Tibial nerve (tissue), 3 donors: ENCODE measurements around the gene ITM2C.

Experiments used
- POLR2A ChIP-seq, 2 donors: fragments of 450-650 bp; IDR thresholded peaks; one replicate each; pipeline ENCODE4 v1.6.1; 2017; ENCODE audit warnings: antibody characterized with exemption in 2 of 2, mild to moderate bottlenecking in 2 of 2, moderate library complexity in 2 of 2
- TF ChIP-seq, protein P1 (sequence below), 5 experiments: fragments of 200-600 bp in 3 of 5; fragments of 450-650 bp in 2 of 5; sonication (generic) in 3 of 5; IDR thresholded peaks; one replicate each; pipeline ENCODE4 v1.5.1; 2016 to 2019; ENCODE audit warnings: antibody characterized with exemption in 5 of 5, mild to moderate bottlenecking in 3 of 5, moderate library complexity in 2 of 5

GRCh38 chr2:230900336-230900995 is 35.7 kb downstream of the ITM2C start:
- TF ChIP-seq, protein P1, sequence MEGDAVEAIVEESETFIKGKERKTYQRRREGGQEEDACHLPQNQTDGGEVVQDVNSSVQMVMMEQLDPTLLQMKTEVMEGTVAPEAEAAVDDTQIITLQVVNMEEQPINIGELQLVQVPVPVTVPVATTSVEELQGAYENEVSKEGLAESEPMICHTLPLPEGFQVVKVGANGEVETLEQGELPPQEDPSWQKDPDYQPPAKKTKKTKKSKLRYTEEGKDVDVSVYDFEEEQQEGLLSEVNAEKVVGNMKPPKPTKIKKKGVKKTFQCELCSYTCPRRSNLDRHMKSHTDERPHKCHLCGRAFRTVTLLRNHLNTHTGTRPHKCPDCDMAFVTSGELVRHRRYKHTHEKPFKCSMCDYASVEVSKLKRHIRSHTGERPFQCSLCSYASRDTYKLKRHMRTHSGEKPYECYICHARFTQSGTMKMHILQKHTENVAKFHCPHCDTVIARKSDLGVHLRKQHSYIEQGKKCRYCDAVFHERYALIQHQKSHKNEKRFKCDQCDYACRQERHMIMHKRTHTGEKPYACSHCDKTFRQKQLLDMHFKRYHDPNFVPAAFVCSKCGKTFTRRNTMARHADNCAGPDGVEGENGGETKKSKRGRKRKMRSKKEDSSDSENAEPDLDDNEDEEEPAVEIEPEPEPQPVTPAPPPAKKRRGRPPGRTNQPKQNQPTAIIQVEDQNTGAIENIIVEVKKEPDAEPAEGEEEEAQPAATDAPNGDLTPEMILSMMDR (IDR thresholded peaks at IDR 0.05): no peak
- no peak for TF ChIP-seq POLR2A (IDR thresholded peaks at IDR 0.05)
